ENCODE data around the gene DUSP8.
"Not testable (repeated sequence)": the region's sequence is repeated elsewhere in the genome, so short reads cannot be mapped to it uniquely, and the experiment has no call there.

The DUSP8 gene

DNA sequence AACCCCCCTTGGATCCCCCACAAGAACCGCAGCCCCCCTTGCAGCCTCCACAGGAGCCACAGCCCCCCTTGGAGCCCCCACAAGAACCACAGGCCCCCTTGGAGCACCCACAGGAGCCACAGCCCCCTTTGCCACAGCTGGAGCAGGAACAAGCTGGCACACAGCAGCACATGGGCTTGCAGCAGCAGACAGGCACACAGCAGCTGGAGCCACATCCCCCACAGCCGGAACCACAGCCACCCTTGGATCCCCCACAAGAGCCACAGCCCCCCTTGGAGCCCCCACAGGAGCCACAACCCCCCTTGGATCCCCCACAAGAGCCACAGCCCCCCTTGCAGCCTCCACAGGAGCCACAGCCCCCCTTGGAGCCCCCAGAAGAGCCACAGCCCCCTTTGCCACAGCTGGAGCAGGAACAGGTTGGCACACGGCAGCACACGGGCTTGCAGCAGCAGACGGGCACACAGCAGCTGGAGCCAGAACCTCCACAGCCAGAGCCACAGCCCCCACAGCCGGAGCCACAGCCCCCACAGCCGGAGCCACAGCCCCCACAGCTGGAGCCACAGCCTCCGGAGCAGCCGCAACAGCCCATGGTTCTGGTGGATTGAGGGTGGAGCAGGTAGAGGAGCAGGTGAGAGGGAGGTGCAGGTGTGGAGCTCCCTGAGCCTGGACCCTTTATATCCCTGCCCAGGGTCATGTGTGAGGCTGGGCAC, 12.7 kb upstream of the DUSP8 start, which contains the start of gene KRTAP5-1:
Gene KRTAP5-1 (minus strand): TSS at position 623 of the 710 bp plus-strand sequence. CDS start 34 bp downstream, at position 589.
- DNase-seq: not testable (repeated sequence)

- DNase-seq: not testable (repeated sequence)
Measured at GRCh38 chr11:1582909-1583308, 10.8 kb upstream of the DUSP8 start.

- no peak for DNase-seq
Measured at GRCh38 chr11:1581976-1582375, 9.9 kb upstream of the DUSP8 start.

DNA sequence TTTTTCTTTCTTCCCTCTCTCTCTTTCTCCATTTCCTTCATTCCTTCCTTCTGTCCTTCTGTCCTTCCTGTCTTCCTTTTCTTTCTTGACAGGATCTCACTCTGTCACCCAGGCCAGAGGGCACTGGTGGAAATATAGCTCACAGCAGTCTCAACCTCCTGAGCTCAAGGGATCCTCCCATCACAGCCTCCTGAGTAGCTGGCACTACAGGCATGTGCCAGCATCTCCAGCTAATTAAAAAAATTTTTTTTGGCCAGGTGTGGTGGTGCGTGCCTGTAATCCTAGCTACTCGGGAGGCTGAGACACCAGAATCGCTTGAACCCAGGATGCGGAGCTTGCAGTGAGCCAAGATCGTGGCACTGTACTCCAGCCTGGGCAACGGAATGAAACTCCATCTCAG, 4.8 kb upstream of the DUSP8 start:
- DNase-seq: no peak

DNA sequence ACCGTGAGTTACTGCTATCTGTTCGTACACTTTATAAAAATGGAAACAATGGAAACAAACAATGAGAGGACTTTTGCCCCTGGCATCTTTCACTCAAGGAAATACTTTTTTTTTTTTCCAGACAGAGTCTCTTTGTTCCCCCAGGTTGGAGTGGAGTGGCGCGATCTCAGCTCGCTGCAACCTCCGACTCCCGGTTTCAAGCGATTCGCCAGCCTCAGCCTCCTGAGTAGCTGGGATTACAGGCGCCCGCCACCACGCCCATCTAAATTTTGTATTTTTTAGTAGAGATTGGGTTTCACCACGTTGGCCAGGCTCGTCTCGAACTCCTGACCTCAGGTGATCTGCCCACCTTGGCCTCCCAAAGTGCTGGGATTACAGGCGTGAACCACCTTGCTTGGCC, 3.7 kb upstream of the DUSP8 start:
- not testable (repeated sequence) for DNase-seq

GRCh38 chr11:1574933-1575242, 2.8 kb upstream of the DUSP8 start:
- no peak for DNase-seq

DNA sequence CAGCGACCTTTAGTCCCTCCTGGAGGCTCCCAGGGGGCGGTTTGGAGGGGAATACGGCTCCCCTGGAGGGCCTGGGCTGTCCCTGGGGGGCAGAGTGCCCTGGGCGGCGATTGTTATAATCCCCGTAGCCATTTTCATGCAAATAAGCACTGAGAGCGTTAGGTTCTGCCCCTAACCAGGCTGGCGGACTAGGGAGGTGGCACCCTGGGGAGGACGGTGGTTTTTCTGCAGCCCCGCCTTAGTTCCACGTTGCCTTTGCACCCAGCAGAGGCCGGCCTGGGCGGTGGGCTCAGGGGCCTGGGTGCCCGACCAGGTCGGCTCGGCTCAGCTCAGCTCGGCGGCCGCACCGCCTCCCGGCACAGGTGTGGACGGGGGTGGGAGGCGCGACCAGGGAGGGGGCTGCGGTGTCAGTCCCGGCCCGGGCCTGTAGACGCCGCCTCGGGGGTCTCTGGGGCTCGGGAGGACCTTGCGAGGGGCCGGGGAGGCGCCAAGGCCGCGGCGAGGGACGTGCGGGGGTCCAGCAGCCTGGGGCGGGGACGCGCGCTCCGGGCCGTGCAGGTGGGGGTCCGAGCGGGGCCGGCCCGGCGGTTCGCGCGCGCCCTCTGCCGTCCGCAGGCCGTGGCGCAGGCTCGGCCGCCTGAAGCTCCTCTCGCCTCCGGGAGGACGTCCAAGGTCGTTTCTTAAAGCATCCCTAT, 2.3 kb upstream of the DUSP8 start:
- no peak for DNase-seq

DNA sequence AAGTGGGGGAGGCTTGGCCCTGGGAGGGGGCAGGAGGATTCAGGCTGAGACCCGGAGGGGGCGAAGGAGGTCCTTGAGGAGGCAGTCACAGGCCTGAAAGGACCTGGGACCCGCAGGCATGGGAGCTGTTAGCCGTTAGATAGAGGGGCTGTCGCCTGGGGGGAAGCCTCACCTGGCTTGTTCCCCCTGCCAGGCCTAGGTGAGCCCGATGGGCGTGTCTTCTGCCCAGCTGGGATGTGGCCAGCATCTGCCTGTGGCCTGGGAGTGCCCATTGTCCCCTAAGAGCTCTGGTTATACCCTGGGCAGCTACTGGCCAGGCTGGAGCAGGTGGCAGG, 1.8 kb upstream of the DUSP8 start:
- DNase-seq: no peak

- DNase-seq: no peak
Measured at GRCh38 chr11:1573077-1573902, 1.2 kb upstream of the DUSP8 start.

- no peak for DNase-seq
Measured at GRCh38 chr11:1571760-1572196, 293 bp downstream of the DUSP8 start.

DNA sequence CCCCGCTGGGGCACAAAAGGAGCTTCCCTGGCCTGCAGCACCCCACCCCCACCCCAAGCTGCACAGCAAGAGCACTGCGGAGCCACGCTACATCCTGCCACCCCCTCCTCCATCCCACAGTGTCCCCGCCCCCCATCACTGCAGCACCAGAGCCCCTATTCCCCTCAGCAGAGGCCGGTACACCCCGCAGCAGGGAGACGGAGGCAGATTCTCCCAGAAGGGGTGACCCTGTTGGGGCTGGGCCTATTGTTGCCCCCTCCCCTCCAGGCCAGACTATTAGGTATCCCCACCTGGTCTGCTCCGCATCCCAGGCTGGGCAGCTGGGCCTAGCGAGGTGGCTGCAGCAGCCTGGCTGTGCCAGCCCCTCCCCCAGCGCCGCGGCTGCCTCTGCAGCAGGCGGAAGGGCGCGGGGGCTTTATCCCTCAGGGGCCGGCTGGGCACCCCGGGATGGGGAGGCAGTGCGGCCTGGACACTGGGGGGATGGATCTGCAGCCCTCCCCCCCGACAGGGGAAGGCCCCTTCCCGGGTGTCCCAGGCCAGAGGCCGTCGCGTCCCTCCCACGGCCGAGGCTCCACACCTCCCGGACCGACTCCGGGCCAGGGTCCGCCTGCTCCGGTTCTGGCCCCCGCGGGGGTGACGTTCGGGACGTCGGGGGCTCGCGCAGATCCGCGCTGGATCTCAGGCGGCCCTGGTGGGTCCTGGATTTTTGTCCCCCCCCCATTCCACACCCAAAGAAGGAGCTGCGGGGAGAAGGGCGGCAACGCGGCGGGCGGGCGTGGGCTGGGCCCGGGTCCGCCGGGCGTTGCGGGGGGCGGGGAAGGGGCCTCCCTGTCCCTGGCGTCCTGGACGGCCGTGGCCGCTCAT, 943 bp downstream of the DUSP8 start:
- no peak for DNase-seq

- no peak for DNase-seq
Measured at GRCh38 chr11:1570531-1570895, 1.6 kb downstream of the DUSP8 start.

- no peak for DNase-seq
Measured at GRCh38 chr11:1570001-1570453, 2.0 kb downstream of the DUSP8 start.

DNA sequence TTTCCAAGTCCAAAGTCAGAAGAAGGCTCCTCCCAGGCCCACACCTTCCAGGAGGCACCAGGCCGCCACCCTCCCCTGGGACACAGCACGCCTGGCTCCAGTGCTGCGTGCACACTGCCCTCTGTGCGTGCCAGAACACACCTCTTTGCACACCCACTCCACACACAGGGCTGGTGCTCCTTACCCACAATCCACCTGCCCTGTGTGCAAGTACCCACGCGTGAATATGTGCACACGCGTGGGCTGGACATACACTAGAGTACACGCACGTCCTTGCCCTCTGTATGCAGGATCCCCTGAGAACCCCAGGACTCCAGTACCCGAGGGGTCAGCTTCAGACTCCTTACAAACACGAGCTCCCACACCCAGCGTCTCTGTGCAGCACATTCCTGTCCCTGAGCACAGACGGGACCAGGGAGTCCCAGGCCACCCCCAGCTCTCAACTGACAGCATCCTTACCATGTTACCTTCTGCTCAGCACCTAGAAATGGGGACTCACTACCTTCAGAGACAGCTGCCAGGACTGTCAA, 2.8 kb downstream of the DUSP8 start:
- DNase-seq: no peak

GRCh38 chr11:1568441-1568911, 3.6 kb downstream of the DUSP8 start:
- no peak for DNase-seq

DNA sequence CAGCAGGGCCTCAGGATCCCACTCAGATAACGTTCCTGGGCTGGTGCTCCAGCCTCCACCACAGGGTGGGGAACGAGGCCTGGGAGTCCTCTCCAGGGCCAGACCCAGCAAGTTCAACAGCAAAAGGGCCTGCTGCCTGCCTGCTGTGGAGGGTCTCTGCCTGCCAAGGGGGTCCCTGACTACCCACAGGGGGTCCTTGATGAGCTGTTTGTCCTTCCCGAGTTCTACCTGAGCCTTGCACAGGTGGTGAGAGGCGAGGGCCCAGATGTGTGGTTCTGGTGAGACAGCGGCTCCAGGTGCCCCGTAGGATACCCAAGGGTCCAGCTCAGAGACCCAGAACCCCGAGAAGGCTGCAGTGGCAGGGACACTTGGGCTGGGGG, 4.4 kb downstream of the DUSP8 start:
- no peak for DNase-seq

GRCh38 chr11:1567052-1567720, 4.9 kb downstream of the DUSP8 start:
- no peak for DNase-seq

DNA sequence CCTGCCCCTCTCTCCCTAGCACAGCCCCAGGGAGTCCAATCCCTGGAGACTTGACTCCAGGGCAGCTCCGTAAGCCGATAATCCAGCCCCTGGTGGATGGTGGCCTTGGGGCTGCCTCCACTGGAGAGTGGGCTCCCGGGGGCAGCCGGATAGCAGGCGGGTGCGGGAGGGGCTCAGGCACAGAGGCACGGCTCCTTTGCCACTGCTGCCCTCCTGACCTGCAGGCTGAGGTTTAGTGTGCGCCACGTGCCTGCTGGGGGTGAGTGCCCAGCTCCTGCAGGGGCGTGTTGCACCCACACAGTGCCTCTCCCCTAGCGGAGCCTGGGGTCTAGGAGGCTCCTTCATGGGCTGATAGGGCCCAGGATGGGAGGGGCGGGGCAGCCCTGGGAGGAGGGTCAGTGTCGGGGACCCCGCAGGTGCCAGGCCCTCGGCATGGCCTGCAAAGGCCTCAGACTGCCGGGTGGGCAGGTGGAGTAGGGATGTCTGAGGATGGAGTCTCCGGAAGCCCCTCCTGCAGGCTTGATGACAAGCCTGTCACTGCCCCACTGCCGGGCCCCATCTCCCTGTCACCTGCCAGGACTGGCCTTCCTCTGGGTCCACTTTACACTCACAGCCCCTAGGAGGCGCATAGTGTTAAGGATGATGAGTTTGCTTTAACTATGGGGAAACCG, 5.6 kb downstream of the DUSP8 start:
- no peak for DNase-seq

- no peak for DNase-seq
Measured at GRCh38 chr11:1565904-1566247, 6.2 kb downstream of the DUSP8 start.

DNA sequence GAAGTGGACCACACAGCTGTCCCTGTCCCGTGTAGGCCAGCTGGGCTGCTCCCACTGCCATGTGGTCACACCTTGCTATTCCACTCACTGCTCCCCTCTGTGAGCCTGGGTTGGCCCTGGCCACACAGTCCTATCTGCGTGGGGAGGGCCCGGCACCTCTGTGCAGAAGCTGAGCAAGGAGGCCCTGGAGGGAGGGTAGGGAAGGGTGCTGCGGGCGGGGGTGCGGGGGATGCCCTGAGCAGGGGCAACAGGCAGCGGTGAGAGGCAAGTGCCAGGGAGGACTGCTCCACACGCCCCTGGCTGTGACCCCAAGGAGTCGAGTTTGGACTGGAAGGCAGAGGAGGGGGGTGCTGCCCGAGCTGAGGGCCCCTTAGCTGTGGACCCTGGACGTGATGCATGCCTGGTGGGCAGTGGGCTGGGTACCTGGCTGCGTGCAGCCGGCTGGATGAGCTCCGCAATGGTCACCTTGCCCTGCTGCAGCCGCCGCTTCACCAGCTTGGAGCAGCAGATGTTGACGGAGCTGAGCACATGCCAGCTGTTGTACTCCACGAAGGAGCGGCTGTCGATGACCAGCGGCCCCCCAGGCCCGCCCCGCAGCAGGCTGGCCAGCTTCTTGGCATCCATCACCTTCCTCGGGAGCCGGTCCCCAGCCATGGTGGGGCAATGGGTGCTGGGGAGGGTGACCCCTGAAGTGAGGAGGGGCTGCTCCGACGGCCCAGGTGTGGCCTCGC, 6.7 kb downstream of the DUSP8 start:
- DNase-seq: no peak

Measured in amniotic stem cell (primary cell).